HG02642 (cell line): ENCODE data around the gene MARVELD3.
"Not testable (repeated sequence)": the region's sequence is repeated elsewhere in the genome, so short reads cannot be mapped to it uniquely, and the experiment has no call there.

ENCODE experiments used
- ATAC-seq: cut with Tn5 transposase; IDR thresholded peaks from one replicate; pipeline ENCODE4 v1.9.1; 2021; ENCODE audit warnings: mild to moderate bottlenecking; ENCODE audit not compliant: unreplicated experiment, poor library complexity

The MARVELD3 gene

DNA sequence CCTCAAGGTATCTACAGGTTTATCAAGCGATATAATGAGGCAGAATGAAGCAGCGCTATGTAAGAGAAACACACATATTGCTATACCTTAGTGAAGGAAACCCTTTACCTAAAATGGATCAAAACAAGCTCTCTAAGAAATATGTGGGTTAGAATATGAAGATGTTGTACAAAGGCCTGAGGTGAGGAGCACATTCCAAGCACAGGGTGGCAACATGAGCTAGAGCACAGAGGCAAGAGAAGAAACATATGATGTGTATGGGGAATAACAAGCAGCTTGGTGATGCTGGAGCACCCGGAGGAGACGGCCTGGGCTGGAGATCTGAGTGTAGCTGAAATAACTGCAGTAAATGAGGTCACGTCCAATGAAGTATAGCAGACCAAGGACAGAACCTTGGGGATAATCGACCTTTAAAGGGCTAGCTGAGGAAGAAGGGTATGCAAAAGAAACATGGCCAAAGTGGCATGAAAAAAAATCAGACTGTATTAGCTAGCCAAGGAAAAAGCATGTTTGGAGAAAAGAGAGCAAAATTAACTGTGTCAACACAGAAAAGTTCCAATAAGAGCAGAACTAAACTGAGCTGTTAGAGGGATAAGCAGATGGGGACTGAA, 44.0 kb downstream of the MARVELD3 start:
- ATAC-seq, result no peak

DNA sequence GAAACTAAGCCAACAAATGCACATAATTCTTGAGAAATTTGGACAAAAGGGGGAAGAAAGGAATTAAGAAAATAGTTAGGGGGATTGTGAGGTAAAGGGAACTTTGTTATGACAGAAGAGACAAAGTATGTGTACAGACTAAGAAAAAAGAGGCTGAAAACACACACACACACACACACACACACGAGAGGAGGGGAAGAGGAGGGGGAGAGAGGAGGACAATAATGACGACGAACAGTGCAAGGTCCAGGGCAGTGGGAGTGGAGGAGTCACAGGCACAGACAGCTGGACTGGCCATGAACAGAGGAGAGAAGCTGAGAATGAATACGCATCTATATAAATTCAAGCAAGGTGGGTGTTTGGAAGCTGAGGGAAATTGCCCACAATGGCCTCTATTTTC, 44.6 kb downstream of the MARVELD3 start:
- ATAC-seq, result no peak

DNA sequence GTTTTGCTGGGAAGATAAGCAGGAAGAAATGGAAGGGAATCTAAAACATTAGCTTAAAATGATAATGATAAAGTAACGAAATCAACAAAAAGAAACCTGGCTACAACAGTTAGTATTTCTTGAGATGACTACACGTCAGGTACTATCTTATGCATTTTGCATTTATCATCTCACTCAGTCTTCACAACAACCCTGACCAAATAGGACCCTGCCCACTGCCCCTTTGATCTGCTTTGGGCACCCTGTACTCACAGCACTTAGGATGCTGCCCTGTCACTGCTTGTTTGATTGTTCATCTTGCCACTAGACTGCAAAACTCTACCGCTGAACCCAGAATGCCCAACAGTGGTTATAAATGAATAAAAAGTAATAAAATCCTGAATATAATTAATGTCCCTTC, 45.2 kb downstream of the MARVELD3 start:
- ATAC-seq, result no peak

DNA sequence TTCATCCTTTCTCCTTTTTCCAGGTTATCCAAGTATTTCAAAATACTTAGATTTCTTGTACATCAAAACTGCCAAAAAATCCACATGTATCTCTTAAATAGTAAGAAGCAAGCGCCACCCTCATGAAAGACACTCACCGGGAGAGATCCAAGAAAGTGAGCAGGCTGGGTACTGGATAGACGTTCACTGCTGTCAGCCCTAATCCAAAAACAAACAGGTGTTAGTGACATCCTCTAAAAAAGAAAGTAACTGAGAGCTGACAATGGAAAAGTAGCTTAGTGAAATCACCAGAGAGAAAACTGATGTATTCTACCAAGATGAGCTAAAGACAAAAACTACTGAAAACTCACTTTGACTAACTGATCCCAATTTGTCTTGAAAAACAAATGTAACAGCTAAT, 46.1 kb downstream of the MARVELD3 start:
- ATAC-seq, result no peak

DNA sequence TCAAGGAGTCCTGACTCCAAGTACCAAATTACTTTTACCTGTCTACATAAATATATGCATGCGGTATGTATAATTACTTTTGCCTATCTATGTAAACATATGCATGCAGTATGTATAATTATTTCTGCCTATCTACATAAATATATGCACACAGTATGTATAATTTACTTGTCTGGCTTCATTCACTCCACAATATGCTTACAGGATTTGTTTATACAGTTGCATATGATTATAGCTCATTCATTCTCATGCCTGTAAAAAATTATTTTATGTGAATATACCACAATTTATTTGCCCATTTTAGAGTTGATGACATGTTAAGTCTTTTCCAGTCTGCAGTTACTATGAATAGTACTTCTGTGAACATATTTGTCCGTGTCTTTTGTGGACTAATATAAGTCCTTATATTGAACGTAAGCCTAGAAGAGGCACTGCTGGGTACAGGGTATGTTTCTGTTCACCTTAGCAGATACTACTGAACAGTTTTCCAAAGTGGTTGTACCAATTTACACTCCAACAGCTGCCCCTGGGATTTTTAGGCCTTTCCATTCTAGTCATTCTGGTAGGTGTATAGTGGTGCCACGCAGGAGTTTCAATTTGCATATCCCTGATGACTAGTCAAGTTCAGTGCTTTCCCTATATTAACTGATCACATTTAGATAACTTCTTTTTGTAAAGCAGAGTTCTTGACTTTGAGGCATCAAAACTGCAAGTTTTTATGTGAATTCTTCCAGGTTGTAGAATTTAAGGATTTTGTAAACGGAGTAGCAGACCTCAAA, 47.0 kb downstream of the MARVELD3 start:
- ATAC-seq, result no peak

DNA sequence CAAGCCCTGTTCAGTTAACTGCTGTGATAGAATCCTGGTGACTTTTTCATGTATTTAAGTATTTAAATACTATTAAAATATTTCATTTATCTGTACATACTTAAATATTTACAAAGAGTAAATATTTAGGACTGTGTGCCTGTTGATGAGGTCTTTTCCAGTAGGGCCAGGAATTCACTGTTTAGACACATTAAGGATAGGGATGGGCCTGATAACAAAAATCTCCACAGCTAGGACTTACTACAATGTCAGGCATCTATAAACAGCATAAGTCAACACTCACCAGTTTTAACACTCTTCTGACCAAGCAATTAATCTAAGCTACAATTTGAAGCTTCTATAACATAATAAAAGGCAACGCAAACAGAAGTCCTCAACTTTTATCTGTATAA, 47.6 kb downstream of the MARVELD3 start:
- ATAC-seq, result no peak

DNA sequence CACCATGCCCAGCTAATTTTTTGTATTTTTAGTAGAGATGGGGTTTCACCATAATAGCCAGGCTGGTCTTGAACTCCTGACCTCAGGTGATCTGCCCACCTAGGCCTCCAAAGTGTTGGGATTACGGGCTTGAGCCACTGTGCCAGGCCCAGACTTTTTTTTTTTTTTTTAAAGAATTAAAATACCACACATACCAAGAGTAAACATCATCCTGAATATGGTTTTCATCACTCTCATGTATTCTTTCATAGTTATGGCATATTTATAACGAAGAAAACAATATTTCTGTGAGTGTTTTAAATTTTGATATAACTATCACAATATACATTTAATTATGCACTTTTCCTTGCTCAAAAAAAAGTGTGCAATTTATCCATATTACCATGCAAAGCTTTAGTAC, 48.2 kb downstream of the MARVELD3 start:
- ATAC-seq, result no peak

DNA sequence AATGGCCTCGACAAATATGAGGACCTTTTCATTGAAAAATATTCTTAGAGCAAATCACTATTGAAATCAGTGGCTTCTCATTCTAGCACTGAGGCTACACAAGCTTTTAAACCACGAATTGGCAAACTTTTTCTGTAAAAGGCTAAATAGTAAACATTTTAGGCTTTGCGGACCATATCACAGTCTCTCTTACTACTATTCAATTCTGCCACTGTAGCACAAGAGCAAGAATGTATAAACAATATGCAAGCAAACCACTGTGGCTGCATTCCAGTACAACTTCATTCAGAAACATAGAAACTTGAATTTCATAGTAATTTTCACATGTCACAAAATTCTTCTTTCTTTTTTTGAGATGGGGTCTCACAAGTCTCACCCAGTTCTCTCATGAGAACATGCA, 49.4 kb downstream of the MARVELD3 start:
- no peak for ATAC-seq

DNA sequence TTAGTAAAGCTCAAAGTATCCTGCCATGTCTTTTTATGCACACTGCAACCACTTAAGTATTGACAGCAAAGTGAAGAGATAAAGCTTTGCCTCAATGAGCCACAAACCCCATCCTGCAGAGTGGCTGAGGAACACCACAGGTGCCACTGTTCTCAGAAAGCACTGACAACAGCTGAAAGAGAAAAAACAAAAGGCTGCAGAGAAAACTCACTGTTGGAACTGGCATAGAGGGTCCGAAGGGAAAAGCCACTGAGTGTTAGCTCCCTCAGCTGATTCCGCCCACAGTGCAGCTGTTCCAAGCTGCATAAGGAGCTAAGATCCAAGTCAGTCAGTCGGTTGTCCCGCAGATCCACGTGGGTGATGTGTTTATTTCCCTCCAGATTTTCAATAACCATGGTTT, 50.3 kb downstream of the MARVELD3 start:
- no peak for ATAC-seq

DNA sequence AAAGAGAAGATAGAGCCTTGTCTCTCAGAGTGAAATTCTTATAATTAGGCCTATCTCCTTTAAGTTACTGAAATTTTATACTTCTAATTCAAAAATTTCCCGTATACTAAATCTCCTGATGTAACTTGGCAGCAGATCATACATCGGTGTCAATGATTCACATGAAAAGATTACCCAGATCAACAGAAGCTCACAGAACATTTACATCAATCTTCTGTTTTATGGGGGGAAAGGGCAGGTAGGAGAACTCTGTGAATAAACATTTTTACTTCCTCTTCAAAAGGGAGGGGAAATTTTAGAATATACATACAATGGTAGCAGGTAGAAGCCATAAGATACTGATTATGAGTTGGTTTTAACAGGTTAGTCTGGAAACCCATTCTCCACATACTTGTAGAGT, 55.4 kb downstream of the MARVELD3 start:
- no peak for ATAC-seq

DNA sequence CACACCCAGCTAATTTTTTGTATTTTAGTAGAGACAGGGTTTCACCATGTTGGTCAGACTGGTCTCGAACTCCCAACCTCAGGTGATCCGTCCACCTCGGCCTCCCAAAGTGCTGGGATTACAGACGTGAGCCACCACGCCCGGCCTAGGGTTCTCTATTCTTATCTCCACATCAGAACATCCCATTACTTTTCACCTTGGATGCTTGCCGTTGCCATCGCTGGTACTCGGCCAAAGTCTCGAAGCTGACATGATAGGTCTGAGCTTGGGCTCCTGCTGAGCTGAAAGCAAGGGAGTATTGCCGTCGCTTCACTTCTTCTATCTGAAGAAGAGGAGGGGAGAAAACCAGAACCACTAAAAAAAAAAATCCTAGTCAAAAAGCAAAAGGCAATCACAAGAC, 58.3 kb downstream of the MARVELD3 start:
- ATAC-seq, result not testable (repeated sequence)
